Endothelial cell of umbilical vein (primary cell): ENCODE data around the gene N4BP2L1.

Experiments used
- CTCF ChIP-seq, 2 donors: IDR thresholded peaks; 1 replicate in 1 of 2; 2 replicates in 1 of 2; pipeline ENCODE4 v1.5.1; 2011; ENCODE audit warnings: low read length in 2 of 2, mild to moderate bottlenecking in 2 of 2, moderate library complexity in 2 of 2, control low read depth in 1 of 2, inconsistent platforms in 1 of 2, low read depth in 1 of 2; ENCODE audit not compliant: insufficient read depth in 1 of 2; ENCODE audit errors: extremely low read depth in 1 of 2
- POLR2A ChIP-seq: IDR thresholded peaks from 2 replicates; pipeline ENCODE4 v1.6.1; 2012; ENCODE audit warnings: low read depth, mild to moderate bottlenecking, control low read depth, low read length
- TF ChIP-seq, protein P1 (sequence below): IDR thresholded peaks from 2 replicates; pipeline ENCODE4 v1.6.1; 2011; ENCODE audit not compliant: insufficient read depth, insufficient read length

- TF ChIP-seq CTCF (IDR thresholded peaks at IDR 0.05; ENCODE audit: extremely low read depth in 1 of 2, insufficient read depth in 1 of 2, low read depth in 1 of 2, low read length in 2 of 2), result no peak
- TF ChIP-seq, protein P1, sequence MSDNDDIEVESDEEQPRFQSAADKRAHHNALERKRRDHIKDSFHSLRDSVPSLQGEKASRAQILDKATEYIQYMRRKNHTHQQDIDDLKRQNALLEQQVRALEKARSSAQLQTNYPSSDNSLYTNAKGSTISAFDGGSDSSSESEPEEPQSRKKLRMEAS, result no peak
- no peak for TF ChIP-seq POLR2A
These were observed 47.3 kb upstream of the N4BP2L1 start for GRCh38 chr13:32474999-32475792.
